HG03103 (cell line): ENCODE results near the gene CLP1.
A peak's percentile ranks its signal among the peaks of the same experiment; 100 is the strongest.
"Not testable (repeated sequence)": the region's sequence is repeated elsewhere in the genome, so short reads cannot be mapped to it uniquely, and the experiment has no call there.

ENCODE experiments used
- ATAC-seq: cut with Tn5 transposase; IDR thresholded peaks from one replicate; pipeline ENCODE4 v1.9.1; 2021; ENCODE audit warnings: low read depth; ENCODE audit not compliant: unreplicated experiment

CLP1 gene

GRCh38 chr11:57659669-57660068 lies 2.1 kb downstream of the CLP1 start:
- no peak for ATAC-seq

GRCh38 chr11:57662893-57663292 lies 5.3 kb downstream of the CLP1 start:
- ATAC-seq: no peak

GRCh38 chr11:57663975-57664374 lies 6.4 kb downstream of the CLP1 start:
- ATAC-seq: no peak

- peak; percentile 44 for ATAC-seq
Observed at GRCh38 chr11:57667117-57667735, 9.7 kb downstream of the CLP1 start.

GRCh38 chr11:57667736-57668433 lies 10.3 kb downstream of the CLP1 start, which contains the start of gene ZDHHC5:
TSS of gene ZDHHC5 (plus strand) at chr11:57668114. CDS start at chr11:57673091, 4,977 bp downstream.
- ATAC-seq: peak; percentile 77

GRCh38 chr11:57668434-57668782 lies 10.8 kb downstream of the CLP1 start:
- ATAC-seq: peak; percentile 3

- ATAC-seq: no peak
Observed at GRCh38 chr11:57674251-57674650, 16.7 kb downstream of the CLP1 start.

GRCh38 chr11:57675176-57675941 lies 17.8 kb downstream of the CLP1 start:
- ATAC-seq: no peak

GRCh38 chr11:57679396-57679795 lies 21.8 kb downstream of the CLP1 start:
- no peak for ATAC-seq

- no peak for ATAC-seq
Observed at GRCh38 chr11:57680552-57680874, 23.0 kb downstream of the CLP1 start.

GRCh38 chr11:57681168-57681567 lies 23.6 kb downstream of the CLP1 start:
- ATAC-seq: no peak

- ATAC-seq: not testable (repeated sequence)
Observed at GRCh38 chr11:57690474-57690873, 32.9 kb downstream of the CLP1 start.

GRCh38 chr11:57698843-57699365 lies 41.3 kb downstream of the CLP1 start:
- no peak for ATAC-seq

- ATAC-seq: no peak
Observed at GRCh38 chr11:57699813-57700212, 42.3 kb downstream of the CLP1 start.

- no peak for ATAC-seq
Observed at GRCh38 chr11:57700425-57700824, 42.9 kb downstream of the CLP1 start.

- no peak for ATAC-seq
Observed at GRCh38 chr11:57703341-57703740, 45.8 kb downstream of the CLP1 start.

- no peak for ATAC-seq
Observed at GRCh38 chr11:57704932-57705331, 47.4 kb downstream of the CLP1 start.

GRCh38 chr11:57705432-57705831 lies 47.9 kb downstream of the CLP1 start:
- ATAC-seq: not testable (repeated sequence)

- no peak for ATAC-seq
Observed at GRCh38 chr11:57709802-57710367, 52.3 kb downstream of the CLP1 start.
